ENCODE measurements around the gene AUTS2. TPM values are rescaled to one million over a fixed set of nuclear protein-coding genes. Genes with fewer than 3 reads are reported as not detected.

The AUTS2 gene
- polyA plus RNA-seq, 3 donors: 3.1 to 8.3 (median 7.9) TPM

DNA sequence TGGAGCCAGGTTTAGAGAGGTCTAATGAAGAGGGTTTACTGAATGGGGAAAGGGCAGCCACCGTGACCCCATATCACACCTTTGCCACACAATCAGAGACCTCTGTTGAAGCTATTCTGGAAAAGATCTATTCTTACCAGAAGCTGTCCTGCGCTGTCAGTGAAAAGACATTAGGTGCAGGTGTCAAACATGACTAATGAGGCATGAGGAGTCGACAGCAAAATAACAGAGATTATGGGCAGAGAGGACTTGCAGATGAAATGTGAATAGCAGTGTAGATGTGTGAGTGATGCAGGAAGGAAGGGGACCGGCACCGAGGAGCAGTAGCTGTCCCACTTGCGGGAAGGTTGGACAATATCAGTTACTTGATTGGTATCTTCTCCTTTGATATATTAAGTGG, 906.0 kb downstream of the AUTS2 start:
- H3K27ac ChIP-seq (ENCODE audit: low read depth, low read length): no peak overlapping the region
- 87 to 94% (median 93%) methylated on average over 6 of the region's 6 CpGs for WGBS, 3 donors

- WGBS, 3 donors: 76 to 89% (median 87%) methylated on average over 6 of the region's 6 CpGs
- no peak overlapping the region for H3K27ac ChIP-seq (ENCODE audit: low read depth, low read length)
These were observed 907.2 kb downstream of the AUTS2 start for GRCh38 chr7:70505468-70505867.

DNA sequence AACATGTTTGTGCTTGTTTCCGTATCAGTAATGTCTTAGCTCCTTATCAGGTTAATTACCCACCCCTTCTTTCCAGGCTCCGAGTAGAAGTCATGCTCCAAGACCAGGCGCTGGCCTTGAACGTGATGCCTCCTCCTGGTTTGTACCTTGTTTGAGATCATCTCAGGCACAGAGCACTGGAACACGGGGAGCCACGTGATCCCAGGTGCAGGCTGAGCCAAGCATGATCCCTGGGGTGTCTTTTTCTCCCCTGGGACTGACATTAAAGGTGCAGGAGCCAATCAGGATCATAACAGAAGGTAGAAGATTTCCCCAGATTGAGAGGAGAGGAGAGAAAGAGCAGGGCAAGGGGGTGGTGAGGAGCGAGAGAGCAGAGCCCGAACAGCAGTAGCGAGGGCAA, 907.6 kb downstream of the AUTS2 start:
- WGBS, 3 donors: 83 to 92% (median 90%) methylated on average over 9 of the region's 9 CpGs
- H3K27ac ChIP-seq (ENCODE audit: low read depth, low read length): no peak overlapping the region

- WGBS, 3 donors: 66 to 86% (median 79%) methylated on average over 7 of the region's 7 CpGs
- H3K27ac ChIP-seq (ENCODE audit: low read depth, low read length): no peak overlapping the region
These were observed 908.2 kb downstream of the AUTS2 start for GRCh38 chr7:70506434-70506833.

DNA sequence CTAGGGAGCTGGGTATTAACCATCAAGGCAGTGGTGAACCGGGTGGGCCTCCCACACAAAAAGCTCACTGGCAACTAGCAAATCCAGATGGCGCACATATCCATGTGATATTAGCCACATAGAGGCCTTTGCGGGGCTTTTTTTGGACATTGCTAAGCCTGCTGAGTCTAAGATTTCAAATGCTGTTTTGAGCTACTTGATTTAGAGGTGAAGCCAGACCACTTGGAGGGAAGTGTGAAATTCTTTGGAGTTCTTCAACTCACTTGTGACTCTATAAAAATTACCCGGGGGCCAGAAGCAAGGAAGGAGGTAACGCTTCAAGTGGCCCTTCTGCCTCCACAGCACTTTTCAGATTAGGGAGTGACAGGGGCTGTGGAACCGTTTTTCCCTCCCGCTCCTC, 913.9 kb downstream of the AUTS2 start:
- WGBS, 3 donors: 86 to 90% (median 87%) methylated on average over 7 of the region's 7 CpGs
- no peak overlapping the region for H3K27ac ChIP-seq (ENCODE audit: low read depth, low read length)

DNA sequence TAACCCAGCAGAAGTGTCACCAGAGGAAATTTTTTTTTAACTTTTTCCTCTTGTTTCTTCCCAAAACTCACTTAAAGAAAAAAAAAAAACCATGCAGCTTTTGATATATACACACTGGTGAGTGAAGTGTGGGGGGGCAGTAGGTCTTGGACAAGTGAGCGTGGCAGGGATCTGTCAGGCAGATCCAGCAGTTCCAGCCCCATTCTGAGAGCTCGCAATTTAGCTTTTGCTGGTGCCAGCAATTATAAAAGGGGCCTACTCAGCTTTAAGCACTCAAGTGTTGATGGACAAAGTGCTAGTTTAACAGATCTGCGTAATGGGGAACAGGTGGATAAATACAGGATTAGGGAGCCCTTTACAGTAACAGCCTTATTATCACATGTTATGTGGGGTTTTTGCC, 914.5 kb downstream of the AUTS2 start:
- 92 to 95% (median 94%) methylated on average over 3 of the region's 3 CpGs for whole genome bisulfite sequencing, 3 donors

GRCh38 chr7:70520611-70521010, 922.3 kb downstream of the AUTS2 start:
- no peak overlapping the region for H3K27ac ChIP-seq (ENCODE audit: low read depth, low read length)
- WGBS, 3 donors: 71 to 89% (median 86%) methylated on average over 4 of the region's 4 CpGs

More for the DNA sequence above, 914.5 kb downstream of the AUTS2 start:
- H3K27ac ChIP-seq (ENCODE audit: low read depth, low read length): no peak overlapping the region

GRCh38 chr7:70523249-70523988, 925.1 kb downstream of the AUTS2 start:
- WGBS, 3 donors: 84 to 91% (median 87%) methylated on average over 8 of the region's 8 CpGs
- H3K27ac ChIP-seq (ENCODE audit: low read depth, low read length): no peak overlapping the region

DNA sequence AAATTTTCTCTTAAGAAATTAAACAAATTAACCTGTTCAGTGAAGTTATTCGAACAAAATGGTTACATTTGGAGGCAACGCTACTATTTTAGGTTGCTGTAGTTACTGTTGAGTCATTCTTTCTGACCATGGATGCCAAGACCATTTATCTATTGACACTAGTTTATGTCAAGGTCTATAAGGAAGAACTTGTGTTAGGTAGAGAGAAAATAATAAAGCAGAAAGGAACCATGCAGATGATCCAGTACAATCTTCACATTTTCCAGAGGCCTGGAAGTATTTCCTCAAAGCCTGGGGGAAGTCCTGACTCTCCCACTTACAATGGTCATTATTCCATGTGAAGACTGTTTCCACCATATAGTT, 925.7 kb downstream of the AUTS2 start:
- WGBS, 3 donors: 86 to 95% (median 87%) methylated on average over 2 of the region's 2 CpGs
- no peak overlapping the region for H3K27ac ChIP-seq (ENCODE audit: low read depth, low read length)

- WGBS, 3 donors: 74 to 89% (median 81%) methylated on average over 5 of the region's 5 CpGs
- no peak overlapping the region for H3K27ac ChIP-seq (ENCODE audit: low read depth, low read length)
These were observed 927.7 kb downstream of the AUTS2 start for GRCh38 chr7:70525991-70526390.

DNA sequence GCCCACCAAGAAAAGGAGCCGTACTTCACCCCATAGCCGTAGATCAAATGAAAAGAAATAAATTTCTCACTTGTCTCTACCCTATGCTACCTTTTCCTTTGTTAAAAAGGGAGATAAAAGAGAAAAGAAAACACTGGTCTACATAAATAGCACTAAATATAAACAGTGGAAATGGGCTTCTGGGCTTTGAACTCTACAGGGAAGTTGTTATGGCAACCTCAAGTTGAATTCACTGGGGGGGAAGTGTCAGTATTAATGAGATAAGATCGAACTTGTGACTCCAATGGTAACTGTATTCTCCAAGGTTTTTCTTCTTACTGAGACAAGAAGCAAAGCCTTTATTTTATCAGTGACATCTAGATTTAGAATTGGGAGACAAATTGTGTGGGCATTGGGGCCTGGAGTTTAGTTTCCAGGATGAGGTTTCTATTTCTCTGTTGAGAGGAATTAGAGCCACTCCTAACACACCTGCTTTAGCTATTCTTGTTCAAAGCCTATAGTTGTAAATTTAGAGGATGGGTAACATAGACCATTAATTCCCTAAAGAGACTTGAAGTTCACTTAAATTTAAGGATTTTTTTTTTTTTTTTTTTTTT, 929.3 kb downstream of the AUTS2 start:
- no peak overlapping the region for H3K27ac ChIP-seq (ENCODE audit: low read depth, low read length)
- WGBS, 3 donors: 69 to 71% (median 70%) methylated on average over 3 of the region's 3 CpGs

GRCh38 chr7:70529436-70529835, 931.2 kb downstream of the AUTS2 start:
- 94% methylated on average over 5 of the region's 5 CpGs for WGBS, 3 donors
- no peak overlapping the region for H3K27ac ChIP-seq (ENCODE audit: low read depth, low read length)

DNA sequence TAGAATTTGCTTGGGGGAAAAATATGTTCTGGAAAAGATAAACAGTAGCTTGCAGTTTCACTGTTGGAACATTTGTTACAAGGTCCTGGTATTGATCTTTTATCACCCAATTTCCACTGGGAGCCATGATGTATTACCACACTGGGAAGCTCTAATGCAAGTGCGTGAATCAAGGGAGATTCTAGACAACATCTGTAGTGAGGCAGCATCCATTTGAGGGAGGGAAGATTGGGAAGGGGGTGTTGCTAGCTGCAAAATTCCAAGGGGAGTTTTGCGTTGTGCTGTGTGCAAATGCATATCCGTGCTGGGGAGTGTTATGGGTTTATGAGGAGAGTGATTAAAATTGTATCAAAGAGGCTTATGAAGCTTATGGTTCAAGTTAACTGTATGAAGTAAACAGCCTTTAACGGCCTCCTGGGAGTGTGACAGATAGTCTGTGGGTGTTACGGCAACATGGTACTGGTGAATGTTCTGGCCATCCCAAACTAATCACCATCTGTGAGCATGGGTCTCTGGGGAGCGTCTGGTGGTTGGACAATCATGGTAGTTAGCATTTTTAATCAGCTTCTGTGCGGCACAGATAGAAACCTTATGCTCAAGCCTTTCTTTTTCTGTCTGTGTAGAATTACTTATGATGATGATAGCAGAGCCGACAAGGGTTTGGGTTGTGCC, 931.8 kb downstream of the AUTS2 start:
- no peak overlapping the region for H3K27ac ChIP-seq (ENCODE audit: low read depth, low read length)
- 75 to 84% (median 75%) methylated on average over 8 of the region's 8 CpGs for WGBS, 3 donors

GRCh38 chr7:70533614-70534013, 935.3 kb downstream of the AUTS2 start:
- WGBS, 3 donors: 83 to 97% (median 93%) methylated on average over 2 of the region's 2 CpGs
- H3K27ac ChIP-seq (ENCODE audit: low read depth, low read length): no peak overlapping the region

- no peak overlapping the region for H3K27ac ChIP-seq (ENCODE audit: low read depth, low read length)
These were observed 940.9 kb downstream of the AUTS2 start for GRCh38 chr7:70539205-70539604.

GRCh38 chr7:70539617-70540016, 941.3 kb downstream of the AUTS2 start:
- H3K27ac ChIP-seq (ENCODE audit: low read depth, low read length): no peak overlapping the region
- WGBS, 3 donors: 82 to 91% (median 83%) methylated on average over 9 of the region's 9 CpGs

GRCh38 chr7:70540641-70541040, 942.4 kb downstream of the AUTS2 start:
- WGBS, 3 donors: 29 to 75% (median 70%) methylated on average over 1 of the region's 1 CpG
- no peak overlapping the region for H3K27ac ChIP-seq (ENCODE audit: low read depth, low read length)

DNA sequence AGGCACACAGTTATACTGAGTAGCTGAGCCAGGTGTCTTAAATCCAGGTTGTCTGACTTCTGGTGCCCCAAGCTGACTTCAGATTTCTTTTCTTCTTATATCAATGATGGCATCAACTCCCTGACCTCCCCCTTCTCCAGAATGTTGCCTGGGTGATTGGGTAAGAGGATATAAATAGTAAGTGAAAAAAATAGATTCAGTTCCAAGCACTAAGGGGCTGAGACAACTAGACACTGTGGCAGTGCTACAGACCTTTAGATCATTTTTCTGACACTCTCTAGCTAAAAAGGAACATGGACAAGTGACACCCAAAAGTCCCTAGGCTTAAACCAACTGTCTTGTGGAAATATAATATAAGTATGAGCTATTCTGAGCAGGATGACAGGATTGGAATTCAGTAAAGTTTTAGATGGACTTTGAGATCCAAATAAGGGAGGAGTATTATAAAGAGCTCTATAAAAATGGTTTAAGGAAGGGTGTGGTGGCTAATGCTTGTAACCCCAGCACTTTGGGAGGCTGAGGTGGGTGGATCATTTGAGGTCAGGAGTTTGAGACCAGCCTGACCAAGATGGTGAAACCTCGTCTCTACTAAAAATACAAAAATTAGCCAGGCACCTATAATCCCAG, 944.6 kb downstream of the AUTS2 start:
- WGBS, 3 donors: 92 to 100% (median 93%) methylated on average over 1 of the region's 1 CpG
- H3K27ac ChIP-seq (ENCODE audit: low read depth, low read length): no peak overlapping the region

DNA sequence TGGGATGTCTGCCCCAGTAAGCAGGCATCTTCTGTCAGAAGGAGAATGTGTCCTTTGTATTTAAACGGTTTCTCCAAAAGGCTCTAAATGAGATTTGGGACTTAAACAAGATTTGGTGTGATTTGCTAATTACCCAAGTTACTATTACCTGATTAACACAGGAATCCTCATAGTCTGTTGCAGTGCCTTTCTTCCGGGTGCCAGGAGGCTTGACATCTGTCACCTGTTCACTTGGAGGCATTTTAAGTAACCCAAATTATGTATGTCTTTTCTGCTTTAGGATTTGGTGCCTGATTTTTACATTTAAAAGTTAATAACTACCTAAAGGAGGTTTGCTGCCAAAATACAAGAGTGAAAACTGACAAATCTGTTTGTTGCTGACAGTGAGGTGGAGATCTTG, 945.7 kb downstream of the AUTS2 start:
- no peak overlapping the region for H3K27ac ChIP-seq (ENCODE audit: low read depth, low read length)
- 80 to 91% (median 86%) methylated on average over 2 of the region's 2 CpGs for WGBS, 3 donors
